ENCODE data around the gene CXCR6.

Gene CXCR6

GRCh38 chr3:45922950-45923590 lies 20.2 kb upstream of the CXCR6 start:
- Histone ChIP-seq H3K9me3 (ENCODE audit: control insufficient read depth in 2 of 2, low read length in 2 of 2) (no peaks in the 10 kb centered on the region), H3K4me3 (ENCODE audit: low read length in 2 of 2) (no peak overlapping the region), H3K27ac (ENCODE audit: low read length) (no peak overlapping the region), H3K27me3 (ENCODE audit: control insufficient read depth in 1 of 2, insufficient read depth in 2 of 2, low read length in 2 of 2) (no peaks in the 10 kb centered on the region), H3K9ac (ENCODE audit: low read length in 2 of 2) (no peak overlapping the region), H3K36me3 (ENCODE audit: control insufficient read depth in 2 of 2, insufficient read depth in 2 of 2, low read length in 2 of 2) (peaks cover 52 to 60% of the 10 kb centered on the region in 2 donors), H3K4me1 (ENCODE audit: control insufficient read depth, insufficient read depth, low read length) (no peaks in the 10 kb centered on the region)

DNA sequence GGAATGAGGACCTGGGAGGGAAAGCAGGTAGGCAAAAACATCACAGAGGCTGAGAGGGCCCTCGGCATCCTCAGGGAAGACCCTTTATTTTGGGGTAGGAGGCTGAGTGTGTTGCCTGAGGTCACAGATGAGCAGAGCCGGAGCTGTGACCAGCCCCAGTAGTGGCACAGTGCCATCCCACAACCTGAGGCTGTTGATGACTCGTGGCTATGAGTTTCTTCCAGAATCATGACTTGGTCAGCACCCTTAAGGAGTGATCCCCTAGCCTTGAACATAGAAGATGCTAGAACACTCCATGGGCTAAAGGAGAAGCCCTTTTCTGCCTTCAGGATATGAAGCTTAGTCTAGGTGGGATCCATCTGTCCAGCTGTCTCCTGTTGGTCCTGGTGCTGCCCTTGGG lies 19.5 kb upstream of the CXCR6 start:
- Histone ChIP-seq H3K27me3 (ENCODE audit: control insufficient read depth in 1 of 2, insufficient read depth in 2 of 2, low read length in 2 of 2) (no peaks in the 10 kb centered on the region), H3K4me3 (ENCODE audit: low read length in 2 of 2) (no peak overlapping the region), H3K4me1 (ENCODE audit: control insufficient read depth, insufficient read depth, low read length) (no peaks in the 10 kb centered on the region), H3K9me3 (ENCODE audit: control insufficient read depth in 2 of 2, low read length in 2 of 2) (no peaks in the 10 kb centered on the region), H3K27ac (ENCODE audit: low read length) (no peak overlapping the region), H3K9ac (ENCODE audit: low read length in 2 of 2) (no peak overlapping the region), H3K36me3 (ENCODE audit: control insufficient read depth in 2 of 2, insufficient read depth in 2 of 2, low read length in 2 of 2) (peaks cover 53 to 64% of the 10 kb centered on the region in 2 donors)

- Histone ChIP-seq H3K9ac (ENCODE audit: low read length in 2 of 2) (no peak overlapping the region), H3K36me3 (ENCODE audit: control insufficient read depth in 2 of 2, insufficient read depth in 2 of 2, low read length in 2 of 2) (peaks cover 60 to 69% of the 10 kb centered on the region in 2 donors), H3K27me3 (ENCODE audit: control insufficient read depth in 1 of 2, insufficient read depth in 2 of 2, low read length in 2 of 2) (no peaks in the 10 kb centered on the region), H3K9me3 (ENCODE audit: control insufficient read depth in 2 of 2, low read length in 2 of 2) (no peaks in the 10 kb centered on the region), H3K4me3 (ENCODE audit: low read length in 2 of 2) (no peak overlapping the region), H3K27ac (ENCODE audit: low read length) (no peak overlapping the region), H3K4me1 (ENCODE audit: control insufficient read depth, insufficient read depth, low read length) (no peaks in the 10 kb centered on the region)
These were observed 15.4 kb upstream of the CXCR6 start for GRCh38 chr3:45927881-45928280.

- H3K9me3 ChIP-seq (ENCODE audit: control insufficient read depth in 2 of 2, low read length in 2 of 2): no peaks in the 10 kb centered on the region
- H3K36me3 ChIP-seq (ENCODE audit: control insufficient read depth in 2 of 2, insufficient read depth in 2 of 2, low read length in 2 of 2): peaks cover 47 to 60% of the 10 kb centered on the region in 2 donors
- no peak overlapping the region for H3K9ac ChIP-seq (ENCODE audit: low read length in 2 of 2)
- H3K27me3 ChIP-seq (ENCODE audit: control insufficient read depth in 1 of 2, insufficient read depth in 2 of 2, low read length in 2 of 2): no peaks in the 10 kb centered on the region
- no peak overlapping the region for H3K27ac ChIP-seq (ENCODE audit: low read length)
- no peak overlapping the region for H3K4me3 ChIP-seq (ENCODE audit: low read length in 2 of 2)
- no peaks in the 10 kb centered on the region for H3K4me1 ChIP-seq (ENCODE audit: control insufficient read depth, insufficient read depth, low read length)
These were observed 14.1 kb upstream of the CXCR6 start for GRCh38 chr3:45929042-45929679.

DNA sequence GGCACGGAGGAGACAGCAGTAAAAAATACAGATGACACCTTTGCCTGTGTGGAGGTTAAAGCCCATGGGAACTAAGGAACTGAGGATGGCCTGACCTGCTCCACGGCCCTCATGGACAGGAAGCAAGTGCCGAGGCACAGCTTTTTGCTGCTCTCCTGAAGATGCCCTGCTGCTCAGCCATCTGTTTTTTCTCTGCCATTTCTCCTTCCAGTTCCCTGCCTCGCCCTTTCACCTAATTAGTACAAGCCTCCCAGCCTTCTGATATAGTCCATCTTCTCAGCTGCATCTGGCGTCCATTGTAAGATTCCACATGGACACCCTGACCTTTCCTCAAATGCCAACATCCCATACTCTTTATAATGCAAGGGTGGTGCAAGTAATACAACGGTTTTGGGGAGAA lies 11.8 kb upstream of the CXCR6 start:
- Histone ChIP-seq H3K36me3 (ENCODE audit: control insufficient read depth in 2 of 2, insufficient read depth in 2 of 2, low read length in 2 of 2) (peaks cover 61 to 70% of the 10 kb centered on the region in 2 donors), H3K4me1 (ENCODE audit: control insufficient read depth, insufficient read depth, low read length) (no peaks in the 10 kb centered on the region)

DNA sequence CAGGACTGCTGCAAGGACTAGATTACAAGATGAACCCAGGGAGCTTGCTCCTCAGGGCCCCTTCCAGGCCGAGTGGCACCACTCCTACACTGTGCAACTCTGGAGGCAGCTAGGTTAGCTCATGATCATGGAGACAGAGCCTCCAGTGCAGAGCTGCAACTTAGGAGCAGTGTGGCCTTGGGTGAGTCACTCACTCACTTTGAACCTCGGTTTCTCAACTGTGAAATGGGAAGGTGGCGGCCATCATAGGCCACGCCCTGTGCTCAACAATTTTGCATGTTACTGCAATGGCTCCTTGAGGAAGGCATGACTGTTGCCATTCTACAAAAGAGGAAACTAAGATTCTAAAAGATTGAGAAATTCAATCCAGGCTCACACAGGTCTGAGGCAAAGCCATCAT lies 11.2 kb upstream of the CXCR6 start:
- H3K9ac ChIP-seq (ENCODE audit: low read length in 2 of 2): no peak overlapping the region
- no peak overlapping the region for H3K4me3 ChIP-seq (ENCODE audit: low read length in 2 of 2)
- H3K4me1 ChIP-seq (ENCODE audit: control insufficient read depth, insufficient read depth, low read length): no peaks in the 10 kb centered on the region
- no peak overlapping the region for H3K27ac ChIP-seq (ENCODE audit: low read length)
- H3K36me3 ChIP-seq (ENCODE audit: control insufficient read depth in 2 of 2, insufficient read depth in 2 of 2, low read length in 2 of 2): peaks cover 63 to 74% of the 10 kb centered on the region in 2 donors
- no peaks in the 10 kb centered on the region for H3K27me3 ChIP-seq (ENCODE audit: control insufficient read depth in 1 of 2, insufficient read depth in 2 of 2, low read length in 2 of 2)
- no peaks in the 10 kb centered on the region for H3K9me3 ChIP-seq (ENCODE audit: control insufficient read depth in 2 of 2, low read length in 2 of 2)

More for the DNA sequence above, 11.8 kb upstream of the CXCR6 start:
- H3K9me3 ChIP-seq (ENCODE audit: control insufficient read depth in 2 of 2, low read length in 2 of 2): no peaks in the 10 kb centered on the region
- no peaks in the 10 kb centered on the region for H3K27me3 ChIP-seq (ENCODE audit: control insufficient read depth in 1 of 2, insufficient read depth in 2 of 2, low read length in 2 of 2)
- no peak overlapping the region for H3K27ac ChIP-seq (ENCODE audit: low read length)
- no peak overlapping the region for H3K4me3 ChIP-seq (ENCODE audit: low read length in 2 of 2)
- no peak overlapping the region for H3K9ac ChIP-seq (ENCODE audit: low read length in 2 of 2)

DNA sequence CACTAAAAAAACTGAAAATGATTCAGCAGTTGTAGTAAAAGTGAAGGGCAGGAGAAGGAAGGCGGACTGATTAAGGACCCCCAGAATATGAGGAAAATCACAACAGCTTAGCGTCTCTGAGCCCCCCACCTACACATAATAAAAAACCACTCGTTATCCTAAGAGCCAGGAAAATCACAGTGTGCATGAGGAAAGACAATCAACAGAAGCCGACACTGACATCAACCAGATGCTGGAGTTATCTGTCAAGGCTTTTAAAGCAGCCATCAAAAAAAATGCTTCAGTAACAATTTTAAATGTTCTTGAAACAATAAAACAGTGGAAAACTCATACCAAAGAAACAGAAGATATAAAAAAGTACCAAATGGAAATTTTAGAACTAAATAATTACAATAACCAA lies 9.7 kb upstream of the CXCR6 start:
- no peaks in the 10 kb centered on the region for H3K27me3 ChIP-seq (ENCODE audit: control insufficient read depth in 1 of 2, insufficient read depth in 2 of 2, low read length in 2 of 2)

GRCh38 chr3:45936261-45936660 lies 7.0 kb upstream of the CXCR6 start:
- H3K4me1 ChIP-seq (ENCODE audit: control insufficient read depth, insufficient read depth, low read length): peaks cover 13% of the 10 kb centered on the region
- H3K36me3 ChIP-seq (ENCODE audit: control insufficient read depth in 2 of 2, insufficient read depth in 2 of 2, low read length in 2 of 2): peaks cover 33 to 41% of the 10 kb centered on the region in 2 donors
- no peak overlapping the region for H3K9ac ChIP-seq (ENCODE audit: low read length in 2 of 2)
- H3K9me3 ChIP-seq (ENCODE audit: control insufficient read depth in 2 of 2, low read length in 2 of 2): no peaks in the 10 kb centered on the region
- H3K27ac ChIP-seq (ENCODE audit: low read length): no peak overlapping the region
- no peaks in the 10 kb centered on the region for H3K27me3 ChIP-seq (ENCODE audit: control insufficient read depth in 1 of 2, insufficient read depth in 2 of 2, low read length in 2 of 2)
- no peak overlapping the region for H3K4me3 ChIP-seq (ENCODE audit: low read length in 2 of 2)

More for the DNA sequence above, 9.7 kb upstream of the CXCR6 start:
- peaks cover 57 to 68% of the 10 kb centered on the region in 2 donors for H3K36me3 ChIP-seq (ENCODE audit: control insufficient read depth in 2 of 2, insufficient read depth in 2 of 2, low read length in 2 of 2)
- no peaks in the 10 kb centered on the region for H3K4me1 ChIP-seq (ENCODE audit: control insufficient read depth, insufficient read depth, low read length)
- H3K9ac ChIP-seq (ENCODE audit: low read length in 2 of 2): no peak overlapping the region
- H3K27ac ChIP-seq (ENCODE audit: low read length): no peak overlapping the region
- H3K9me3 ChIP-seq (ENCODE audit: control insufficient read depth in 2 of 2, low read length in 2 of 2): no peaks in the 10 kb centered on the region
- no peak overlapping the region for H3K4me3 ChIP-seq (ENCODE audit: low read length in 2 of 2)

DNA sequence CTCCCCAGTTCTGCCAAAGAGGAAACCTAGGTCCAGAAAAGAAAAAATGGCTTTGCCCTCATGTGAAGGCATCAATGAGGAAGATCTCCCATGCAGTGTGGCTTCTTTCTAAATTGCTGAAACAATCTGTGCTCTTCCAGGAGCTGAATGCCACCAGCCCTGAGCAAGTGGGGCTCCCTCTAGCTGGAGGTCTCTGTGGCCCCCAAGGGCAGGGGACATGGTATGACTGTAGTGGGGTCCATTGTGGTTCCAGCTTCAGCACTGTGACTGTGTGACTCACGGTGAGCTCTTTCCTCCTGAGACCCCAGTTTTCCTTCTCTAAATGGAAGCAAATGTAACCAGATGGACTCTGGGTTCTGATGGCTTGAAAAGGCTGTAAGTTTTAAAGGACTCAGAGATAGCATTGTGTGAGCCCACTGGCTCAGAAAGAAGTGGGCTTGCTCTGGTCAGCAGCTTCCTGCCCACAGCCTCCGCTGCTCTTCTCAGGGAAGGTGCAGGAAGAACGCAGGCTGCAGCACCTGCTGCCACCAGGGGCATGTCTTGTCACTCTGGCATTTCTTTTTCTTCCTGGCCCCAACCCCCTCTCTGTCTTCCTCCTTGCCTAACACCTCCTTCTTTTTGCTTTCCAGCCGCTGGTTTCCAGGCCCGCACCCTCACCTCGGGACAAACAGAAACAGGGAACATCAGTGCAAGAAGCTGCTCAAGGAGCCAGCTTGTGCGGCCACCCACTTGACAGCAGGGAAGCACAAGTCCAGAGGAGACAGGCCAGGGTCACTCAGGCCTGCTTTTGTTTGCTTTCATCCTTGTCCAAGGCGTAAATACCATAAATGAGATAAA lies 5.8 kb upstream of the CXCR6 start:
- Histone ChIP-seq H3K9me3 (ENCODE audit: control insufficient read depth in 2 of 2, low read length in 2 of 2) (no peaks in the 10 kb centered on the region), H3K4me1 (ENCODE audit: control insufficient read depth, insufficient read depth, low read length) (peaks cover 13% of the 10 kb centered on the region), H3K36me3 (ENCODE audit: control insufficient read depth in 2 of 2, insufficient read depth in 2 of 2, low read length in 2 of 2) (peaks cover 26 to 35% of the 10 kb centered on the region in 2 donors), H3K27ac (ENCODE audit: low read length) (no peak overlapping the region), H3K27me3 (ENCODE audit: control insufficient read depth in 1 of 2, insufficient read depth in 2 of 2, low read length in 2 of 2) (no peaks in the 10 kb centered on the region), H3K4me3 (ENCODE audit: low read length in 2 of 2) (no peak overlapping the region), H3K9ac (ENCODE audit: low read length in 2 of 2) (no peak overlapping the region)

- peaks cover 13% of the 10 kb centered on the region for H3K4me1 ChIP-seq (ENCODE audit: control insufficient read depth, insufficient read depth, low read length)
- no peak overlapping the region for H3K27ac ChIP-seq (ENCODE audit: low read length)
- peaks cover 23 to 35% of the 10 kb centered on the region in 2 donors for H3K36me3 ChIP-seq (ENCODE audit: control insufficient read depth in 2 of 2, insufficient read depth in 2 of 2, low read length in 2 of 2)
- no peaks in the 10 kb centered on the region for H3K27me3 ChIP-seq (ENCODE audit: control insufficient read depth in 1 of 2, insufficient read depth in 2 of 2, low read length in 2 of 2)
- no peak overlapping the region for H3K4me3 ChIP-seq (ENCODE audit: low read length in 2 of 2)
- no peaks in the 10 kb centered on the region for H3K9me3 ChIP-seq (ENCODE audit: control insufficient read depth in 2 of 2, low read length in 2 of 2)
- no peak overlapping the region for H3K9ac ChIP-seq (ENCODE audit: low read length in 2 of 2)
These were observed 5.2 kb upstream of the CXCR6 start for GRCh38 chr3:45938043-45938435.
